ENCODE results near the gene DOCK1.

- no peak for TF ChIP-seq GATA2 (CRISPR knock-in tag; IDR thresholded peaks at IDR 0.05)
- no peak for TF ChIP-seq EP300 (IDR thresholded peaks at IDR 0.05; ENCODE audit: borderline replicate concordance in 1 of 2, low read depth in 1 of 2, low read length in 1 of 2)
- TF ChIP-seq CTCF (IDR thresholded peaks at IDR 0.05), result no peak
- no peak for TF ChIP-seq EZH2phosphoT487 (IDR thresholded peaks at IDR 0.05; ENCODE audit: borderline replicate concordance, low read depth)
- TF ChIP-seq REST (IDR thresholded peaks at IDR 0.05; ENCODE audit: low read depth, low read length), result no peak
- no peak for TF ChIP-seq MAX (IDR thresholded peaks at IDR 0.05; ENCODE audit: low read depth)
- no peak for TF ChIP-seq USF1 (IDR thresholded peaks at IDR 0.05; ENCODE audit: borderline replicate concordance, low read depth)
- no peak for TF ChIP-seq POLR2AphosphoS5 (IDR thresholded peaks at IDR 0.05; ENCODE audit: low read depth, low read length)
- no peak for TF ChIP-seq RAD21 (IDR thresholded peaks at IDR 0.05; ENCODE audit: low read length)
- TF ChIP-seq TCF12 (IDR thresholded peaks at IDR 0.05), result no peak
These were observed 323.1 kb downstream of the DOCK1 start for GRCh38 chr10:127228195-127228787.

Measured in SK-N-SH (cell line).